B cell (primary cell): Measurements from ENCODE around the gene BRD1.

Source experiments
- EZH2 ChIP-seq: IDR thresholded peaks from 2 replicates; pipeline ENCODE4 v1.6.1; 2012; ENCODE audit warnings: borderline replicate concordance, low read depth, mild to moderate bottlenecking, moderate library complexity, low read length; ENCODE audit not compliant: insufficient read depth, poor library complexity, severe bottlenecking
- TF ChIP-seq, protein P1 (sequence below): fragments of 200-600 bp; IDR thresholded peaks from one replicate; pipeline ENCODE4 v1.8.0; 2022; ENCODE audit warnings: antibody characterized with exemption, mild to moderate bottlenecking

DNA sequence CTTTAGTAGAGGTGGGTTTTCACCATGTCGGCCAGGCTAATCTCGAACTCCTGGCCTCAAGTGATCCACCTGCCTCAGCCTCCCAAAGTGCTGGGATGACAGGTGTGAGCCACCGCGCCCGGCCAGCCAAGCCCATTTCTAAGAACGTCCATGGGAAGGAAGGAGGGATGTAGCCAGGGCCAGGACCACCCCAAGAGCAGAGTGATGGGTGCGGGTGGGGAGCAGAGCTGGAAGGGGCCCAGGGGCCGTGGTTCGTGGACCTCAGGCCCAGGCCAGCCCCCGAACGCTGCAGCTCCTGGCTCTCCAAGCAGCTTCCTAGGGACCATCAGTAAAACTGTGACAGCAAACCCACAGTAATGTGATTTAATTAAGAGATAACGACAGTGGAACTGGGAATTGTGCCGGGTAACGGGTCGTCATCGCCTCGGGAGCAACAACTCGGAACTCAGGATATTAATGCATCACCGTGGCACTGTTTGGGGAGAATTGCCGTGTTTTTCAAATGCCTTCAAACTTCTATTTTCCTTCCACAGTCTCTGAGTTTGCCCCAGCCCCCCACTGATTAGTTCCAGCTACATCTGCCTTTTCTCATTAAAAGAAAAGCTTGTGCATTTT, 74.3 kb downstream of the BRD1 start:
- TF ChIP-seq, protein P1, sequence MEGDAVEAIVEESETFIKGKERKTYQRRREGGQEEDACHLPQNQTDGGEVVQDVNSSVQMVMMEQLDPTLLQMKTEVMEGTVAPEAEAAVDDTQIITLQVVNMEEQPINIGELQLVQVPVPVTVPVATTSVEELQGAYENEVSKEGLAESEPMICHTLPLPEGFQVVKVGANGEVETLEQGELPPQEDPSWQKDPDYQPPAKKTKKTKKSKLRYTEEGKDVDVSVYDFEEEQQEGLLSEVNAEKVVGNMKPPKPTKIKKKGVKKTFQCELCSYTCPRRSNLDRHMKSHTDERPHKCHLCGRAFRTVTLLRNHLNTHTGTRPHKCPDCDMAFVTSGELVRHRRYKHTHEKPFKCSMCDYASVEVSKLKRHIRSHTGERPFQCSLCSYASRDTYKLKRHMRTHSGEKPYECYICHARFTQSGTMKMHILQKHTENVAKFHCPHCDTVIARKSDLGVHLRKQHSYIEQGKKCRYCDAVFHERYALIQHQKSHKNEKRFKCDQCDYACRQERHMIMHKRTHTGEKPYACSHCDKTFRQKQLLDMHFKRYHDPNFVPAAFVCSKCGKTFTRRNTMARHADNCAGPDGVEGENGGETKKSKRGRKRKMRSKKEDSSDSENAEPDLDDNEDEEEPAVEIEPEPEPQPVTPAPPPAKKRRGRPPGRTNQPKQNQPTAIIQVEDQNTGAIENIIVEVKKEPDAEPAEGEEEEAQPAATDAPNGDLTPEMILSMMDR = no peak
- TF ChIP-seq EZH2 = no peak
